Ovary (tissue), 3 donors: ENCODE results near the gene VTN.

Source experiments
- CTCF ChIP-seq, 3 donors: fragments of 450-650 bp in 2 of 3; fragments of 200-600 bp in 1 of 3; IDR thresholded peaks; one replicate each; pipeline versions ENCODE4 v1.5.1 to v1.8.0; 2016 to 2022; ENCODE audit warnings: antibody characterized with exemption in 3 of 3, mild to moderate bottlenecking in 1 of 3
- EP300 ChIP-seq: sonication (generic); formaldehyde crosslinking; IDR thresholded peaks from one replicate; pipeline ENCODE4 v1.6.1; 2017; ENCODE audit warnings: antibody characterized with exemption
- POLR2A ChIP-seq: fragments of 450-650 bp; IDR thresholded peaks from one replicate; pipeline ENCODE4 v1.6.1; 2017; ENCODE audit warnings: antibody characterized with exemption, mild to moderate bottlenecking, moderate library complexity
- donor health status: DM: no; HTN: no; CAD: no.

GRCh38 chr17:28412099-28412498, 42.0 kb upstream of the VTN start:
- TF ChIP-seq CTCF (IDR thresholded peaks at IDR 0.05) (no peak), POLR2A (no peak), EP300 (no peak)
